DOHH2 (cell line): Measurements from ENCODE around the gene GRM3.

Experiments used
- H3F3A ChIP-seq: fragments of 200-600 bp; sonication (generic), shearing (Covaris generic); 2 replicates; pipeline ENCODE4 v1.6.0; 2016; ENCODE audit warnings: antibody characterized with exemption, mild to moderate bottlenecking; ENCODE audit not compliant: control insufficient read depth, insufficient read depth
- H3K27ac ChIP-seq: fragments of 200-600 bp; sonication (generic); 2 replicates; pipeline ENCODE4 v1.5.1; 2014; ENCODE audit warnings: low read depth, mild to moderate bottlenecking, low read length, moderate library complexity
- H3K27me3 ChIP-seq: fragments of 200-600 bp; sonication (generic); 2 replicates; pipeline ENCODE4 v1.6.1; 2014; ENCODE audit warnings: mild to moderate bottlenecking, low read length, mixed read lengths; ENCODE audit not compliant: control insufficient read depth
- H3K36me3 ChIP-seq: fragments of 200-600 bp; sonication (generic); 2 replicates; pipeline ENCODE4 v1.6.1; 2014; ENCODE audit warnings: mild to moderate bottlenecking, low read length, moderate library complexity, mixed read lengths; ENCODE audit not compliant: control insufficient read depth
- H3K4me1 ChIP-seq: fragments of 200-600 bp; sonication (generic); 2 replicates; pipeline ENCODE4 v1.6.1; 2014; ENCODE audit warnings: mild to moderate bottlenecking, low read length, mixed read lengths; ENCODE audit not compliant: control insufficient read depth
- H3K4me2 ChIP-seq: fragments of 200-600 bp; sonication (generic); 2 replicates; pipeline ENCODE4 v1.6.0; 2014; ENCODE audit warnings: mild to moderate bottlenecking, low read length, moderate library complexity
- H3K4me3 ChIP-seq: fragments of 200-600 bp; sonication (generic); 2 replicates; pipeline ENCODE4 v1.5.1; 2014; ENCODE audit warnings: mild to moderate bottlenecking, low read length, mixed read lengths
- H3K79me2 ChIP-seq: fragments of 200-600 bp; sonication (generic); 2 replicates; pipeline ENCODE4 v1.6.1; 2014; ENCODE audit warnings: mild to moderate bottlenecking, low read length, mixed read lengths; ENCODE audit not compliant: control insufficient read depth
- H3K9me2 ChIP-seq: fragments of 200-600 bp; sonication (generic); replicated peaks from 2 replicates; pipeline ENCODE4 v1.6.1; 2014; ENCODE audit warnings: mild to moderate bottlenecking, low read length, mixed read lengths; ENCODE audit not compliant: control insufficient read depth
- H3K9me3 ChIP-seq: fragments of 200-600 bp; sonication (generic); 2 replicates; pipeline ENCODE4 v1.6.1; 2014; ENCODE audit warnings: antibody characterized with exemption, low read length, mixed read lengths; ENCODE audit not compliant: control insufficient read depth, insufficient read depth
- H4K20me1 ChIP-seq: fragments of 200-600 bp; sonication (generic); 2 replicates; pipeline ENCODE4 v1.6.0; 2014; ENCODE audit warnings: low read depth, mild to moderate bottlenecking, antibody characterized with exemption, low read length, moderate library complexity; ENCODE audit not compliant: control insufficient read depth, insufficient read depth
- EZH2phosphoT487 ChIP-seq: fragments of 200-600 bp; sonication (generic); IDR thresholded peaks from 2 replicates; pipeline ENCODE4 v1.6.1; 2017; ENCODE audit warnings: borderline replicate concordance, mild to moderate bottlenecking, antibody characterized with exemption, low read length, moderate library complexity, mixed read lengths
- TF ChIP-seq, protein P1 (sequence below): fragments of 200-600 bp; sonication (generic); IDR thresholded peaks from one replicate; pipeline ENCODE4 v1.5.1; 2014; ENCODE audit warnings: antibody characterized with exemption, mild to moderate bottlenecking, low read depth, low read length; ENCODE audit not compliant: poor library complexity, severe bottlenecking

Gene GRM3

DNA sequence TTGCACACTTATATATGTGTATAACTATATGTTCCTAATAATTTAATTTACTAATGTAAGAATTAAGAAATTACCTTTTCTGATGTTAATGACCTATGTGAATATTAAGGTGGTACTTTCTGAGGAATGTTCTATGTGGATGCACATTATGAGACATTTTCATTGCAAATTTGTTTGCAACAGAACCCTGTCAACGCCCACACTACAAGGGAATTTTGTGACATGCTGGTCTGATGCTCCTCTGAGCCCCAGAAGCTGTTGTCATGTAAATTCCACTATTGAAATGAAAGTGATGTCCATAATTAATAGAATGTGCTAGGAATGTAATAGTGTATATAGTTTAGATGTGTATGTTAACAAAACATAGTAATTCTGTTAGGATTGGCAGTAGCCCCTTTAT is 4.5 kb downstream of the GRM3 start:
- no peak for TF ChIP-seq EZH2phosphoT487
- no peaks in the 10 kb centered on the region for H3K79me2 ChIP-seq
- H3K9me3 ChIP-seq = no peaks in the 10 kb centered on the region
- H3K4me1 ChIP-seq = no peaks in the 10 kb centered on the region
- H4K20me1 ChIP-seq = no peaks in the 10 kb centered on the region
- H3F3A ChIP-seq = no peaks in the 10 kb centered on the region
- H3K4me2 ChIP-seq = no peak overlapping the region
- H3K9me2 ChIP-seq = no peaks in the 10 kb centered on the region
- H3K36me3 ChIP-seq = no peaks in the 10 kb centered on the region
- H3K27me3 ChIP-seq = no peaks in the 10 kb centered on the region; the same call in 1 of the 2 replicates
- no peak overlapping the region for H3K27ac ChIP-seq
- H3K4me3 ChIP-seq = no peak overlapping the region

DNA sequence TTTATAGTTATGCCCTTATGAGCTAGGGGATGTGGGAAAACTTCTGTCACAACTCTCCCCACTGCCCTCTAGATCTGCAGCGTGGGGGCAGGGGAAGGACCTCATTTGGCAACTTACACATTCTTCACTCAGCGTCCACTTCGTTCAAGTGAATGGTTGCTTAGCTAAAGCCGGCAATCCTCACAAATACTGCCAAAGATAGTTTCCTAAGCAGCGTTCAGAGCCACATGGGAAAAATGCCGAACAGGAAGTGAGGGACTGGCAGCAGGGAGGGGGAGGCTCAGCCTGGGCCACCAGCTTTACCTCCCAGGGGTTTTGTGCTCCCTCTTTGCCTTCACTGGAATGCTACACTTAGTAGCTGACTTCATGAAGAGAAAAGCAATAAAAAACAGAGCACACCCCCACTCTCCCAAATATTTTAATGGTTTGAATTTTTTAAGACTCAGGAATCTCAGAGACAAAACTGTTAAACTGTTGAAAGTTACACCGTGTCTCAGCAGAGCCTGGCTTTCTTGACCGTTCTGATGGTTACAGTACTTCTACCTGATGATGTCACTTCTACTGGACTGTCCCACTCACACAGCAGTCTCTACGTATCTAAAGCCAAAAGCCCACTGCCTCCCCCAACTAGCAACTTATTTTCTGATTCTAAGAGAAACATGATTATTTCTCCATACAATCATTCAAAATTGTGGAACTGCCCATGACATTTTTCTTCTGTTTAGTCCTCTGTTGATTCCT is 10.4 kb downstream of the GRM3 start:
- H3K79me2 ChIP-seq = no peaks in the 10 kb centered on the region
- H3K4me2 ChIP-seq = no peak overlapping the region
- TF ChIP-seq, protein P1, sequence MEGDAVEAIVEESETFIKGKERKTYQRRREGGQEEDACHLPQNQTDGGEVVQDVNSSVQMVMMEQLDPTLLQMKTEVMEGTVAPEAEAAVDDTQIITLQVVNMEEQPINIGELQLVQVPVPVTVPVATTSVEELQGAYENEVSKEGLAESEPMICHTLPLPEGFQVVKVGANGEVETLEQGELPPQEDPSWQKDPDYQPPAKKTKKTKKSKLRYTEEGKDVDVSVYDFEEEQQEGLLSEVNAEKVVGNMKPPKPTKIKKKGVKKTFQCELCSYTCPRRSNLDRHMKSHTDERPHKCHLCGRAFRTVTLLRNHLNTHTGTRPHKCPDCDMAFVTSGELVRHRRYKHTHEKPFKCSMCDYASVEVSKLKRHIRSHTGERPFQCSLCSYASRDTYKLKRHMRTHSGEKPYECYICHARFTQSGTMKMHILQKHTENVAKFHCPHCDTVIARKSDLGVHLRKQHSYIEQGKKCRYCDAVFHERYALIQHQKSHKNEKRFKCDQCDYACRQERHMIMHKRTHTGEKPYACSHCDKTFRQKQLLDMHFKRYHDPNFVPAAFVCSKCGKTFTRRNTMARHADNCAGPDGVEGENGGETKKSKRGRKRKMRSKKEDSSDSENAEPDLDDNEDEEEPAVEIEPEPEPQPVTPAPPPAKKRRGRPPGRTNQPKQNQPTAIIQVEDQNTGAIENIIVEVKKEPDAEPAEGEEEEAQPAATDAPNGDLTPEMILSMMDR = no peak
- no peak for TF ChIP-seq EZH2phosphoT487
- no peaks in the 10 kb centered on the region for H3K4me1 ChIP-seq
- no peaks in the 10 kb centered on the region; the same call in 1 of the 2 replicates for H3K27me3 ChIP-seq
- no peaks in the 10 kb centered on the region for H4K20me1 ChIP-seq
- H3K4me3 ChIP-seq = no peak overlapping the region
- no peaks in the 10 kb centered on the region for H3K9me3 ChIP-seq
- no peaks in the 10 kb centered on the region for H3F3A ChIP-seq
- H3K36me3 ChIP-seq = no peaks in the 10 kb centered on the region
- H3K9me2 ChIP-seq = no peaks in the 10 kb centered on the region
- H3K27ac ChIP-seq = no peak overlapping the region

DNA sequence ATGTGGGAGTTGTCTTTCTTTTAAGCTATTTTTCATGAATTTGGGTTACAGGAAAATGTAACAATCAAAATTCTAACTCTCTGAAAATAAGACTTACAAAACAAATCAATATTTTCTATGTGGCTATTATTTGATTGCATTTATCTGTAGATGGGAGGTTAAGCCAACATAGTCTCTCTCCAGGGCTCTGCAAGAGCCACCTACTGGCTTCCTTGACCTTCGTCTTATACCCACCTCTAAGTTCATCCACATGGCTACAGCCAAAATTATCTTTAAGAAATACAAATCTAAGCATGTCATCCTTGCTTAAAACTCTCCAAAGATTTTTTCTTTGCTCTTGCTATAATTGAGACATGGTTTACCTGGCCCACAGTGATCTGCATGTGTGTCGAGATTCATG is 14.2 kb downstream of the GRM3 start:
- Histone ChIP-seq H3K4me2 (no peak overlapping the region), H4K20me1 (no peaks in the 10 kb centered on the region), H3K9me2 (no peaks in the 10 kb centered on the region), H3K4me3 (no peak overlapping the region), H3K27me3 (no peaks in the 10 kb centered on the region; the same call in 1 of the 2 replicates), H3F3A (no peaks in the 10 kb centered on the region), H3K36me3 (no peaks in the 10 kb centered on the region), H3K79me2 (no peaks in the 10 kb centered on the region), H3K27ac (no peak overlapping the region), H3K4me1 (no peaks in the 10 kb centered on the region), H3K9me3 (no peaks in the 10 kb centered on the region)
- no peak for TF ChIP-seq EZH2phosphoT487
- TF ChIP-seq, protein P1 = no peak

DNA sequence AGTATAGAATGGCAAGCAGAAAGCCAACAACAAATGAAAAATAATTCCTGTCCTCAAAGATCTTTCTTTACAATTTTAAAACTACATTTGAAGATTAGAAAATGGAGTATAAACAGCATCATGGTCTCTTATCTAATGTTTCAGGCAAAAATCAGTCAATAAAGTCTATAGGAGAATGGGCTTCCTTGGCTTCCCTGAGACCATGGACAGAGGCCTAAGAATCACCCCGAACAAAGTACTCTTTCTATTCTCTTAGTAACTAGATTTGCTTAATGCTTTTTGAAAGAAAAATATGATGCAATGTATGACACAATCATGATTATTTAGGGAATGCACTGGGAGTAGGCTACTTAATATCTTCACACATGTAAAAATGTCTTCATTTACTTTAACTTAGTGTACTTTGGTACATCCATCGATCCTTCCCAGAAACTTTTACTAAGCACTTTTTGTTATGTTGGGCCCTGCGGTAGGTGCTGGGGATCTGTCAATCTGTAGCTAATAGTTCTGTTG is 17.3 kb downstream of the GRM3 start:
- no peaks in the 10 kb centered on the region for H3K9me3 ChIP-seq
- no peaks in the 10 kb centered on the region for H3K36me3 ChIP-seq
- H4K20me1 ChIP-seq = no peaks in the 10 kb centered on the region
- TF ChIP-seq, protein P1 = no peak
- TF ChIP-seq EZH2phosphoT487 = no peak
- H3K9me2 ChIP-seq = no peaks in the 10 kb centered on the region
- H3K27ac ChIP-seq = no peak overlapping the region
- no peak overlapping the region for H3K4me3 ChIP-seq
- H3K4me1 ChIP-seq = no peaks in the 10 kb centered on the region
- H3K4me2 ChIP-seq = no peak overlapping the region
- H3K79me2 ChIP-seq = no peaks in the 10 kb centered on the region
- H3K27me3 ChIP-seq = no peaks in the 10 kb centered on the region
- no peaks in the 10 kb centered on the region for H3F3A ChIP-seq
